ENCODE data around the gene POLK.

GRCh38 chr5:75601996-75602395, 90.3 kb downstream of the POLK start:
- TF ChIP-seq POLR2A (IDR thresholded peaks at IDR 0.05) (no peak), CTCF (IDR thresholded peaks at IDR 0.05) (no peak)

Measured in body of pancreas (tissue), 4 donors.